ENCODE results near the gene SMC3.

Gene SMC3

DNA sequence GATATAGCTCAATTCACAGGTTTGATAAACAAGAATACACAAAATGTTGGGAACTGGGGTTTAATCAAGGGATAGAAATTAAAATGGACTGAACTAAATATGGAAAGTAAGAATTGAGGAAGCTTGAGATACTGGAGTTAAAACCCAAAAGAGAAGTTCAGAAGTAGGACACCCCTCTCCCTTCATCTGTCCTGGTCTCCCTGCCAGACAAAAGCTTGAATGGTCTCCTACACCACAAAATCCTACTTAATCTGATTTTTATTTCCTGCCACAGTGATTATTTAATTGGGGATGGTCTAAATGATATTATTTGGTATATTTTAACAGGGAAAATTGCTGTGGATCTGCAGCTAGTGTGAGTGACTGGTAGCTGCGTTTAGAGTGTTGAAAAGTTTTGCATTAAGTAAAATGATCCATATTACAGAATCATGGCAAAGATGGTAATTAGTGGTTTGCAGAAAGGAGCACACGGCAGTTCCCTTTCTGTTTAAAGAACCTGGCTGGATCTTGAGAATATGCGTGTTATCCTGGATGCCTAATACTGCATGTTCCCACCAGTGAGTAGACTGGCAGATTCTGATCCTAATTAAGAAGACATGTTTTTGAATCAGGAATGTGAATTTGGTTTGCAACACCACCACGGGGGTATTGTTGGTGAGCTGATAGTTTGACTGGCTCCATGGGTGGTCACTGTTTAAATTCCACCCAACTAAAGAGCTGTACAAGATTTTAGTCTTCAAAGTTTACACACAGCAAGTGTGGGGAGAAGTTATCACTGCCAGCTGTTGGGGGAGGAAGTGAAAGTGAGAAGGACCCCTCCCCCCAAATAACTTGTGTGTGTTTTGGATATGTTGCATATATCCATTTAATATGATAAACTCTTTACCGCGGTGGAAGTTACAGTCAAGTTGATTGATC, 82.1 kb downstream of the SMC3 start:
- no peak for DNase-seq

DNA sequence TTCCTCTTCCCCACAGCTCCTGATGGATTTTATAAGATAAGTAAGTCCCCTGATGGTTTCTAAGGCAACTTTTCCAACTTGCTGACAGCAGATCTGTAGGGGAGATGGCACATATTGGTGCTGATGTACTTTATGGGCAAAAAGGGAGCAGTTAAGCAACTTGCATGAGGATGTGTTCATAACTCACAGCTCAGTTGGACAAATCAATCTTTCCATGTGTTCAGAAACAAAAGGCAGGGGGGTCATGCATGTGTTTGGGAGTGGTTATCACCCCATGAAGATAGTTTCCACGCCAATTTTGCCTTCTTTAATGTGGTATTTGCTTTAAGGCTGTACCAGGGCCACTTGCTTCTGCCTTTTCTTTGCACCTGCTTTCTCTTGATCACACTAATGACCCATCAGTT, 82.8 kb downstream of the SMC3 start:
- no peak for DNase-seq

DNA sequence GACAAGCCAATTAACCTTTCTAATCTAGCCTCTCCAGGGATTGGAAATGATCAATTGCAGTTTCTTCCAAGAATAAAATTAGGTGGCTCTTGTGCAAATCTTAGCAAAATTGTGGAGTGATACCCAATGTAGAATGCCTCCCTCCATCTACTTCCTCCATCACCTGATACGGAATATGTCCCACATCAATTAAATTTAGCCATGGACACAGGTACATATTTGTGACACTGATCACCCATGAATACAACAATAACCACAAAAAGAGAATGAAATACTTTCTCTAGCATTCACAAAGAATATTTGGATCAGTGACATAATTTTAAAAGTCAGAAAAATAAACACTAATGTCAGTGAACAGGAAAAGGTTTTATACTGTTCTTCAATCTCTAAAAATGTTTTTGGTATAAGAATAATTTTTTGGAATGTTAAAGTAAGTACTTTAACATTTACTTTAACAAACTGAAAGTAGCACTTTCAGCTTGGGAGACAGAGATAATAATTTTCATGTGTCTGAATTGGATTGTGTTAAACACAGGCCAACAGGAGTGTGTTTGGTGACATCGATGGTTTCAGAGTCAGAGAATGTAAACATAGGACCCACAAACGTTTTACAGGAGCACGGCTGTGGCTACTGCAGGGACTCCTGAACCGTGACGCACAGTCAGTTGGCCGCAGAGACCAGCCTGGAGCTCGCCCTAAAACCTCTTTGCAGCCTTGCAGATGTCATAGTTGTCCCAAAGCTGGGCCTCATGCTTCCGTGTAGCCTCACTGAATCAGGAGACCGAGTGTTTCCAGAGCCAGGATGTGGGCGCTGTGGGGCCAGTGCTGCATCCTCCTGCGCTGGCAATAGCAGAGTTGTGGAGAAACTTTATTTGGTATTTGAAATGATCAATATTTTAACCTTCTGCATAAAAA, 83.8 kb downstream of the SMC3 start:
- no peak for DNase-seq

DNA sequence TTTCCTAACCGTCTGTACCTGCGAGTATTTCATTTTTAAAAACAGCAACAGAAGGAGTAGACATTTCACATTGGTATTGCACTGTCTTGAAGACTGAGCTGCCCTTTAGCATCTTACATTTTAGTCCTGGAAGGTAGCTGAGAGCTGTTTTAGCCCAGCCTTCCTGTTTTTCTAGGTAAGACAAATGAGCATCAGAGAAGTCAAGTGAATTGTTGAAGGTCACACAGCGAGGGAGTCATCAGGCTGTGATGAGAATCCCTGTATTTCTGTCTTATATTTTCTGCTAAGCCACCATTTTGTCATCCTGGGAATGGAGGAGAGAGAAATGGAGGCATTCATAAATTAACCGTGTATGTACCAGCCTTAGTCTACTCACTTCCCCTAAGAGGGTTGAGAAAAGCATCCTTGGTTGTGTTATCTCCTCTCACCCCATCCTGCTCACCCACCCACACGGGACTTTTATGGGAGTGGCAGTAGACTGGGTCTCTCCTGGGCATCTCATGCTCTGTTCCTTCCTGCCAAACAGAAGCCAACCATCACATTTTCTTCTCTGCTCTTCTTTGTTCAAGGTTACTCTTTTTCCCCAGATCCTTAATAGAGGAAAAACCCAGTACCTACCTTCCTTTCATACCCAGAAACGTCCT, 85.1 kb downstream of the SMC3 start:
- no peak for DNase-seq
